ENCODE measurements around the gene MVB12B.

The MVB12B gene

DNA sequence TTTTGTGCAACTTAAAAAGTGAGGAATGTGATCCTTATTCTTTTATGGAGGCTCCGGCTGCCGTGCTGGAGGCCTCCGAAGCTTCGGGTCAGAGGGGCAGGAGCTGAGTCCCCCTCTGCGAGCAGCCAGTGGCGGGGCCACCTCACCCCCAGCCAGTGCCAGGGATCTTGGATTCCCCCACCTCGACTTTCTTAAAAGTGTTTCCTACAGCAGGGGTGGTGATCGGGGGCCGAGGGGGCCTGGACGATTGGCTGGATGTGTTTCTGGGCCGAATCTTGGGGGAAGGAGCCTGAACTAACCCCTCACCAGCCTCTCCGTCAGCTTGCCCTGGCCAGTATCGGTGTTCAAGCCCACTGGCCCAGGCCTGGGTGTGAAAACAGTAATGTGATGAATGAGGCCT lies 194.9 kb downstream of the MVB12B start:
- DNase-seq (ENCODE audit: low spot score), result no peak
- in situ Hi-C loops (cut with MboI; ENCODE audit: low pct_unique_long_range_greater_than_20kb, low sequenced_read_pairs, unreplicated experiment), result no loop called here
- no peak for TF ChIP-seq CTCF (IDR thresholded peaks at IDR 0.05; ENCODE audit: extremely low read depth, insufficient read depth, missing control alignments)

- in situ Hi-C loops (cut with MboI; ENCODE audit: low pct_unique_long_range_greater_than_20kb, low sequenced_read_pairs, unreplicated experiment), result no loop called here
- TF ChIP-seq CTCF (IDR thresholded peaks at IDR 0.05; ENCODE audit: extremely low read depth, insufficient read depth, missing control alignments), result no peak
- no peak for DNase-seq (ENCODE audit: low spot score)
These were observed 195.5 kb downstream of the MVB12B start for GRCh38 chr9:126521976-126522590.

DNA sequence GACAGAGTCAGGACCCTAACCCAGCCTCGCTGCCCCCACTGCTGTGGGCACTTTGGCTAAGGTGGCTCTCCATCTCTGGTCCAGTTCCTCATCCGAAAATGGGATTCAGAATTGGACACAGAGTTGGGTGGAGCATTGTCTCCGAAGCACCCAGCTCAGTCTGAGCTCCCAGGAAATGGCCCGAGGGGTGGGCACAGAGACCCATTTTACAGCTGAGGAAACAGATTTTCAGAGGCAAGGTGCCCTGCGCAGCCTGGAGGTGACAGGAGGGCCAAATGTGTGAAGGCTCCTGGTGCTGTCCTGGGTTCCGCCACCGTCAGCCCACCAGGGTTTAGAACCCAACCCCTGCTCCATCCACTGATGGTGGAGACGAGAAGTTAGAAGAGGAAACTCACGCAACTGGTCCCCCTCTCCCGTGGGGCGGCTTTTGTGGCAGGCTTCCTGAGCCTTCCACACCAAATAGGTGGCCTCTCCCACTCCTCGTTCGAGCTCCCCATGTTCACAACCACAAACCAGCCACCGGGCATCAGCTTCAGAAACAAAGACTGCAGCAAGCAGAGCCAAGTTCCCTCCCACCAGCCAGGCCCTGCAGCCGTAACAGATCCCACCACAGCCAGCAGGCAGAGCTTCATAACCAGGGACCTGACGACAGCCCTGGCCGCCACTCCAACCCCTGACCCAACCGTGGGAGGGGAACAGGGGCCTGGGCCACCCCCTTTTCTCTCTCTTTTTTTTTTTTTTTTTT lies 196.2 kb downstream of the MVB12B start:
- in situ Hi-C loops (cut with MboI; ENCODE audit: low pct_unique_long_range_greater_than_20kb, low sequenced_read_pairs, unreplicated experiment), result no loop called here

GRCh38 chr9:126523611-126524111 lies 197.0 kb downstream of the MVB12B start:
- no peak for TF ChIP-seq CTCF (IDR thresholded peaks at IDR 0.05; ENCODE audit: extremely low read depth, insufficient read depth, missing control alignments)
- in situ Hi-C loops (cut with MboI; ENCODE audit: low pct_unique_long_range_greater_than_20kb, low sequenced_read_pairs, unreplicated experiment), result no loop called here
- DNase-seq (ENCODE audit: low spot score), result no peak

More for the DNA sequence above, 196.2 kb downstream of the MVB12B start:
- no peak for DNase-seq (ENCODE audit: low spot score)
- TF ChIP-seq CTCF (IDR thresholded peaks at IDR 0.05; ENCODE audit: extremely low read depth, insufficient read depth, missing control alignments), result no peak

DNA sequence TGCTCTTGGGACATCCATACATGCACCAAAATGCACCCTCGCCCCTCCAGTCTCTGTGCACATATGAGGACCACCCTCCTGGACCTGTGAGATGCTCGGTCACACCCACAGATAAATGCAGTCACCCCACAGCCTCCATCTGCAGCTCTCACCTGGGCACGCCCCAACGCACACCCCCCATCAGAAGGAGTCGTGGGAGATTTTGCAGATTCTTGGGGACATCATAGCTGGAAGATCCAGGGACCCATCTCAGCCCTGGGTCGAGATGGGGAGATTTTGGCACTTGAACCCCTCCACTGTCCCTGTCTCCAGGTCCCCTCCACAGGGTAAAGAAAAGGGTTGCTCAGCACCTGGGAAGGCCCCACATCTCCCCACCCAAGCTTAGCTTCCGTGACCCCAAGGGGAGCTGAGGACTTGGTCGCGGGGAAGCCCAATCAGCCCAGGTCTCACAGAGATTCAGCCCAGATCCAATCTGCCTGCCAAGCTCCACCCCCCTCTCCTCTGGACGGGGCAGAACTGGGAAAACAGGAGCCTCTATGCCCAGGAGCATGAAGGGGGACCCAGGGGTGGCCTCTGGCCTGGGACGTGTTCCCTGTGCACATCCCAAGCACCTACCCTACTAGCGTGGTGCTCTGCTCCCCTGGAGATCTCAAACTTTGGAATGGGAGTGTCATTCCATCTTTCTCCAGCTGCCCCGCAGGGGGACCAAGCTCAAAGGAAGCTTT lies 197.9 kb downstream of the MVB12B start:
- DNase-seq (ENCODE audit: low spot score), result no peak
- in situ Hi-C loops (cut with MboI; ENCODE audit: low pct_unique_long_range_greater_than_20kb, low sequenced_read_pairs, unreplicated experiment), result no loop called here
- no peak for TF ChIP-seq CTCF (IDR thresholded peaks at IDR 0.05; ENCODE audit: extremely low read depth, insufficient read depth, missing control alignments)

DNA sequence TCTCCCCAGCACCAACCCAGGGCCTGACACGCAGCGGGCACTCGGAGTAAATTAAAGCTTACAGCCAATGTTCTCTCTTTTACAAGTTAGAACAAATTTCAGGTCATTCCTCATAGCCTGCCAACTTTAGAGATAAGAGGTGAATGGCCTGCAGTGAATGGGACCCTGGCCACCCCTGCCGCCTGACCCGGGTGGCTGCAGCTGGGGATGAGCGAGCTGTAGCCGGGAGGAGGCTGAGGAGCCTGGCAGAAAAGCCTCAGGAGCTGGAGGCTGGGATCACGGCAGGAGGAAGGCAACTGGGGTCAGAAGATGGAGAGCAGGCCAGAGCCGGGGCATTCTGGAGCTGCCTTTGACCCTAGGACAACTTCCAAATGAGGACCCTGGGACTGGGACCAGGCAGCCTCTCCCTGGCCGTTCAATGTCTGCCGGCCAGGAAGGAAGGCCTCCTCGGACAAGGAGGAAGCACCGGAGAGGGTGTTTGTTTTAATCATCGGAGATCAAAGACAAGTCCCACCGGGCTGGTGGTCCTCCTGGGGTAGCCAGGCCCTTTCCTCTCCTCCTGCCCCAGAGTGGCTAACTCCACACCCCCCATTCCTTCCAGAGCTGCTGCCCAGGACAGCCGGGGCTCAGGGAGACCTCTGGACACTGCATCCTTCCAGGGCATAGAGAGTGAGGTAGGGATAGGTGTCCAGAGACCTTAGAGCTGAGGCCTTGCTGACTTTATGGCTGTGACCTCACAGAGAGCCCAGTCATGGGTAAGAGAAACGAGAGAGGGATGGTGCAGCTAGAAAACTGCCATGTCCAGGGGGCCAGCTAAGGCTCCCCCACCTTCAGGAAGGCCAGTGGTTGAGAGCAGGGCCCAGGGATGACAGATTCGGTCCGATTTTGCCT lies 199.8 kb downstream of the MVB12B start:
- no peak for DNase-seq (ENCODE audit: low spot score)
- in situ Hi-C loops (cut with MboI; ENCODE audit: low pct_unique_long_range_greater_than_20kb, low sequenced_read_pairs, unreplicated experiment), result no loop called here
- TF ChIP-seq CTCF (IDR thresholded peaks at IDR 0.05; ENCODE audit: extremely low read depth, insufficient read depth, missing control alignments), result no peak
